ENCODE measurements around the gene YPEL2.

YPEL2 gene

GRCh38 chr17:59383893-59384292 is 52.4 kb downstream of the YPEL2 start:
- peaks cover 0 to 84% (median 53%) of the 10 kb centered on the region in 4 donors for H3K4me1 ChIP-seq
- intact Hi-C loops (cut with DNase I; ENCODE audit: low total_unique reads): no loop called here
- H3K36me3 ChIP-seq: no peaks in the 10 kb centered on the region
- no peaks in the 10 kb centered on the region for H3K27me3 ChIP-seq
- no peak for DNase-seq
- peak overlapping the region; percentile 40 to 70 for H3K27ac ChIP-seq
- H3K4me3 ChIP-seq: no peak overlapping the region
- TF ChIP-seq, protein P1, sequence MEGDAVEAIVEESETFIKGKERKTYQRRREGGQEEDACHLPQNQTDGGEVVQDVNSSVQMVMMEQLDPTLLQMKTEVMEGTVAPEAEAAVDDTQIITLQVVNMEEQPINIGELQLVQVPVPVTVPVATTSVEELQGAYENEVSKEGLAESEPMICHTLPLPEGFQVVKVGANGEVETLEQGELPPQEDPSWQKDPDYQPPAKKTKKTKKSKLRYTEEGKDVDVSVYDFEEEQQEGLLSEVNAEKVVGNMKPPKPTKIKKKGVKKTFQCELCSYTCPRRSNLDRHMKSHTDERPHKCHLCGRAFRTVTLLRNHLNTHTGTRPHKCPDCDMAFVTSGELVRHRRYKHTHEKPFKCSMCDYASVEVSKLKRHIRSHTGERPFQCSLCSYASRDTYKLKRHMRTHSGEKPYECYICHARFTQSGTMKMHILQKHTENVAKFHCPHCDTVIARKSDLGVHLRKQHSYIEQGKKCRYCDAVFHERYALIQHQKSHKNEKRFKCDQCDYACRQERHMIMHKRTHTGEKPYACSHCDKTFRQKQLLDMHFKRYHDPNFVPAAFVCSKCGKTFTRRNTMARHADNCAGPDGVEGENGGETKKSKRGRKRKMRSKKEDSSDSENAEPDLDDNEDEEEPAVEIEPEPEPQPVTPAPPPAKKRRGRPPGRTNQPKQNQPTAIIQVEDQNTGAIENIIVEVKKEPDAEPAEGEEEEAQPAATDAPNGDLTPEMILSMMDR (IDR thresholded peaks at IDR 0.05): no peak
- no peaks in the 10 kb centered on the region for H3K9me3 ChIP-seq

DNA sequence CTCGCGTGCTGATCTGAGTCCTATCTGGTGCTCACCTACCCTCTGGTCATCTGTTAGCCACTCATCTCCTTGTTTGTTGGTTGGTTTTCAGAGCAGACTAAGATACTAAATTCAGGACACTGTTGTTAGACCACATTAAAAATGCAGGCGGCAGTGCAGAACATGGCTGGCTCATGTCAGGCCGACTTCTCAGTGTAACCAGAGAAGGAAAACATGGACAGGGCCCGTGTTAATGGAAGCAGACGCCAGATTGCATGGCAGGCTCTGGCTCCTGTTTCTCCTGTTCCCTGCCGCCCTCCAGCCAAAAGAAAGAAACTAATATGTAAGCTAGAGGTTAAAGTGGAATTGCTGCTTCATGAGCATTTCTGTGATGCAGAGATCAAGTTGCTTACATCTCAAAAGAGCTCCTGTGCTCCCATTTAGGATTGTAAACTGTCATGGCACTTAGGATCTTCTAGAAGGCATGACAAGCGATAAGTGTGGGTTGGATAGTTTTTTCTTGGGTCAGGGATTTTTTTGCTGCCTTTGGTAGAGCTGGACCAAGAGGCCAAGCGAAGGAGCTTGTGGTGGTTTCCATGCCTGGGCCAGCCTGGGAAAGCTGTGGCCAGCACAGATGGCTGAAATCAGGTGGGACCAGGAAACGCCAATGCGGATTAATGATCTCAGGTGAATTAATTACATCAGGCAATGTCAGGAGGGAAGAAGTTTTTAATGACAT is 56.1 kb downstream of the YPEL2 start:
- no peak overlapping the region for H3K4me3 ChIP-seq
- H3K27me3 ChIP-seq: no peaks in the 10 kb centered on the region
- TF ChIP-seq, protein P1 (IDR thresholded peaks at IDR 0.05): no peak
- peak overlapping the region; percentile 65 to 70 for H3K27ac ChIP-seq
- H3K4me1 ChIP-seq: peaks cover 0 to 66% (median 21%) of the 10 kb centered on the region in 4 donors
- no peaks in the 10 kb centered on the region for H3K9me3 ChIP-seq
- intact Hi-C loops (cut with DNase I; ENCODE audit: low total_unique reads): loop anchor here (5.0 kb wide), 1 partner anchor 35 kb away; no protein-coding TSS in a partner anchor
- H3K36me3 ChIP-seq: peaks cover 29 to 35% (median 33%) of the 10 kb centered on the region in 3 donors
- no peak for DNase-seq

GRCh38 chr17:59388069-59388556 is 56.7 kb downstream of the YPEL2 start:
- Histone ChIP-seq H3K36me3 (peaks cover 32 to 41% (median 39%) of the 10 kb centered on the region in 3 donors), H3K4me3 (no peak overlapping the region), H3K27ac (peak overlapping the region; percentile 65 to 70), H3K9me3 (no peaks in the 10 kb centered on the region), H3K4me1 (peaks cover 0 to 60% (median 17%) of the 10 kb centered on the region in 4 donors), H3K27me3 (no peaks in the 10 kb centered on the region)
- TF ChIP-seq, protein P1 (IDR thresholded peaks at IDR 0.05): no peak
- DNase-seq: no peak
- intact Hi-C loops (cut with DNase I; ENCODE audit: low total_unique reads): loop anchor here (5.0 kb wide), 1 partner anchor 34 kb away; no protein-coding TSS in a partner anchor

GRCh38 chr17:59389066-59389465 is 57.6 kb downstream of the YPEL2 start:
- H3K9me3 ChIP-seq: no peaks in the 10 kb centered on the region
- TF ChIP-seq, protein P1 (IDR thresholded peaks at IDR 0.05): no peak
- H3K36me3 ChIP-seq: peaks cover 32 to 45% (median 43%) of the 10 kb centered on the region in 3 donors
- H3K27me3 ChIP-seq: no peaks in the 10 kb centered on the region
- no peak overlapping the region for H3K4me3 ChIP-seq
- intact Hi-C loops (cut with DNase I; ENCODE audit: low total_unique reads): loop anchor here (5.0 kb wide), 1 partner anchor 33 kb away; no protein-coding TSS in a partner anchor
- H3K4me1 ChIP-seq: peaks cover 0 to 56% (median 17%) of the 10 kb centered on the region in 4 donors
- H3K27ac ChIP-seq: peak overlapping the region; percentile 65 to 70
- DNase-seq: no peak

DNA sequence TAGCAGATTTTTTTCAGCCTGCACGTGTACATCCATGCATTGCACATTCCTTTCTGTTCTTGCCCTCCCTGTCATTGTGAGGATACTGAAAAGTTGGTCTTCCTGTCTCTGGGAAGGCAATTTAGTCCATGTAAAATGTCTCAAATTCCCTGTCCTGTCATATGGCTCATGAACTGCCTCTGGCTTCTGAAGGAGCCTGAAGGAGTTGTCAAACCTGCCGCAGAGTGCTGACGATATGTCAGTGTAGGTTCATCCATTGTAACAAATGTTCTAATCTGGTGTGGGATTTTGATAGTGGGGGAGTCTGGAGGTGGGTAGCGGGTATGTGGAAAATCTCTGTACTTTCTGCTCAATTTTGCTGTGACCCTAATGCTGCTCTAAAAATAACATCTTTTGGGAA is 59.6 kb downstream of the YPEL2 start:
- Histone ChIP-seq H3K9me3 (no peaks in the 10 kb centered on the region), H3K36me3 (peaks cover 38 to 61% (median 60%) of the 10 kb centered on the region in 3 donors), H3K27me3 (no peaks in the 10 kb centered on the region), H3K4me3 (no peak overlapping the region), H3K27ac (peak overlapping the region; percentile 65 to 70), H3K4me1 (peaks cover 0 to 42% (median 17%) of the 10 kb centered on the region in 4 donors)
- TF ChIP-seq, protein P1 (IDR thresholded peaks at IDR 0.05): no peak
- intact Hi-C loops (cut with DNase I; ENCODE audit: low total_unique reads): no loop called here
- DNase-seq: no peak

Data from tibial artery (tissue), 4 donors.